HG03442 (cell line): ENCODE results near the gene BAX.
A peak's percentile ranks its signal among the peaks of the same experiment; 100 is the strongest.

Experiments
- ATAC-seq: cut with Tn5 transposase; IDR thresholded peaks from one replicate; pipeline ENCODE4 v1.9.1; 2021; ENCODE audit warnings: mild to moderate bottlenecking, moderate library complexity; ENCODE audit not compliant: unreplicated experiment

Gene BAX

DNA sequence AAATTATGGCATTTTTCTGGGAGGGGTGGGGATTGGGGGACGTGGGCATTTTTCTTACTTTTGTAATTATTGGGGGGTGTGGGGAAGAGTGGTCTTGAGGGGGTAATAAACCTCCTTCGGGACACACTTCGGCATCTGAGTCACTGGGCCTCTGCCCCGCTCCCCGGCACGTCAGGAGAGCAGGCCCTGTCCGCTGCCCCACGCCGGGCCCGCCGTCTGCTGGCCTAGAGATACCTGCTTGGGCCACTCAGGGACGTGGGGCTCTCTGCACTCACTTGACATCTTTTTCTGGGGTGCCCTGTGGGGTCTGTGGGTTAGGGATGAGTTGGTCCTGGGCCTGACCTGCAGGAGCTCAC is 7.0 kb downstream of the BAX start:
- no peak for ATAC-seq

- ATAC-seq, result no peak
These were observed 7.6 kb downstream of the BAX start for GRCh38 chr19:48962029-48962848.

- no peak for ATAC-seq
These were observed 8.1 kb downstream of the BAX start for GRCh38 chr19:48962849-48963165.

DNA sequence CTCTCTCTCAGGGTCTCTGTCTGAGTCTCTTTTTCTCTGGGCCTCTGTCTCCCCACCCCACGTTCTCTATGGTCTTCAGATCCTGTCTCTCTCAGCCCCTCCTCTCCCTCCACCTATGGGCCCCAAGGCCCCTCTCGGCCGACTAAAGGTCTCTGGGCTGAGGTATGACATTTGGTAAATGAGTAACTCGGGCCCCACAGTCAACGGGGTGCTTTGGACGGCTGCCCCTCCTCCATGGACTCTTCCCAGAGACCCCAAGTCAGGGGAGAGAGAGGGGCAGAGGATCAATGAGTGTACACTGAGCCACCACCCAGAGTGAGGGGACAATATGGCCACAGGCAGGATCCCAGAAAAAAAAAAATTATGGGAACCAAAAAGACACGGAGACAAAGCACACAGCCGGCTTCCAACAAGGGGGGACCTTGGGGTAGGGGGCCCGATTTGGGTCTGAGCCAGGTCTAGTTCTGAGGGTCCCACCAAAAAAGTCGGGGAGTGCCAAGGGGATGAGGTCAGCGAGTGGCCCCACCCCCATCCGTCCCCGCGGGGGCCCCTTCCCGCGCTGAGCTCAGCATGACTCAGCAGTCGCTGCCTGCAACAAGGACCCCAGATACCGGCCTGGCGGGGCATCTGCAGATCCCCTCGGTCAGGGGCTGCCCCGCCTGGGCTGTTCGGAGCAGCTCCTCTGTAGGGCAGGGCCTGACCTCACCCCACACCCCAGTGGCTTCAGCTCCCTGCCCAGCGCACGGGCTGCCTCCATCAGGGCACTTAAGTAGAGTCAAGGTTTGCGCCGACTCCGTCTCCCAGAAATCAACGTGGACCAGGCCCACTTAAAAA is 8.9 kb downstream of the BAX start:
- no peak for ATAC-seq

GRCh38 chr19:48964205-48965039 is 9.7 kb downstream of the BAX start:
- no peak for ATAC-seq

DNA sequence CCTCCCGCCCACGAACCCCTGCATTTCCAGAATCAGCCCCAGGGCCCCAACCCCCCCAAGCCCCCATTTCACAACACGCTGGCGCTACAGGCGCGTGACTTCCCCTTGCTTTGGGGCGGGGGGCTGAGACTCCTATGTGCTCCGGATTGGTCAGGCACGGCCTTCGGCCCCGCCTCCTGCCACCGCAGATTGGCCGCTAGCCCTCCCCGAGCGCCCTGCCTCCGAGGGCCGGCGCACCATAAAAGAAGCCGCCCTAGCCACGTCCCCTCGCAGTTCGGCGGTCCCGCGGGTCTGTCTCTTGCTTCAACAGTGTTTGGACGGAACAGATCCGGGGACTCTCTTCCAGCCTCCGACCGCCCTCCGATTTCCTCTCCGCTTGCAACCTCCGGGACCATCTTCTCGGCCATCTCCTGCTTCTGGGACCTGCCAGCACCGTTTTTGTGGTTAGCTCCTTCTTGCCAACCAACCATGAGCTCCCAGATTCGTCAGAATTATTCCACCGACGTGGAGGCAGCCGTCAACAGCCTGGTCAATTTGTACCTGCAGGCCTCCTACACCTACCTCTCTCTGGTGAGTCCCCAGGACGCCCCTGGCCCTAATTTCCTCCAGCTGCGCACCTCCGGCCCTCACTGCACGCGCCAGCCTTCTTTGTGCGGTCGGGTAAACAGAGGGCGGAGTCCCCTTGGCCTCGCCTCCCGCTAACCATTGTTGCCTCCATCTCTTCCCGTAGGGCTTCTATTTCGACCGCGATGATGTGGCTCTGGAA is 10.5 kb downstream of the BAX start, which contains the start of gene FTL:
Gene FTL, plus strand, starts transcription at position 270 of the 766 bp plus-strand sequence. Its CDS starts 199 bp downstream, at position 469.
- peak; percentile 66 for ATAC-seq

GRCh38 chr19:48965806-48966540 is 11.3 kb downstream of the BAX start:
- peak; percentile 20 for ATAC-seq

GRCh38 chr19:48966541-48967345 is 12.1 kb downstream of the BAX start:
- ATAC-seq, result no peak

DNA sequence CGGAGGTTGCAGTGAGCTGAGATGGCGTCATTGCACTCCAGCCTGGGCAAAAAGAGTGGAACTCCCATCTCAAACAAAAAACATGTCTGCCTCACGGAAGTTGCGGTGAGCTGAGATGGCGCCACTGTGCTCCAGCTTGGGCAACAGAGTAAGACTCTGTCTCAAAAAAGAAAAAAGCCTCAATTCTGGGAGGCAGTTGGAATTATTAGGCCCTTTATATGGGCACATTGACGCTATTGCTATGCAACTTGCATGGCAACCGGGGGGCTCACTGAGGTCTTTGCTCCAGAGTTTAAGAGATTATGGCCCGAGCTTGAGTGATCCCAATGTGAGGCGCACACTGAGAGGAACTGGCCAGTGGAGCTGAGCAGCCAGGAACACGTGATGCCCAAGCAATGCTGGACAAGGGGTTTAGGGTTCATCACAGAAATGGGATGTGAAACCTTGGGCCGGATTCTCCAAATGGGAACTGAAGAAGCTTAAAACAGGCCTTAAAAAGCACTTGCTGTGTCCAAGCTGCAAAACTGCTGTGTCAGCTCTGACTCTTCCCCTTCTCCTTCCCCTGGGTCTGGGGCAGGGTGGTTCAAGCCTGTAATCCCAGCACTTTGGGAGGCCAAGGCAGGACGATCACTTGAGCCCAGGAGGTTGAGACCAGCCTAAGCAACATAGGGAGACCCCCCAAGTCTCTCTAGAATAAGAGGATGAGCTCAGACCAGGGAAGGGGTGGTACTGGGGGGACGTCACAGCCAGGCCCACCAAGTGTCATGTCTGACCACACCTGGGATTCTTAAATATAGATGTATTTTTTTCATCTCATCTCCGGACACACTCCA is 12.9 kb downstream of the BAX start:
- ATAC-seq, result no peak

DNA sequence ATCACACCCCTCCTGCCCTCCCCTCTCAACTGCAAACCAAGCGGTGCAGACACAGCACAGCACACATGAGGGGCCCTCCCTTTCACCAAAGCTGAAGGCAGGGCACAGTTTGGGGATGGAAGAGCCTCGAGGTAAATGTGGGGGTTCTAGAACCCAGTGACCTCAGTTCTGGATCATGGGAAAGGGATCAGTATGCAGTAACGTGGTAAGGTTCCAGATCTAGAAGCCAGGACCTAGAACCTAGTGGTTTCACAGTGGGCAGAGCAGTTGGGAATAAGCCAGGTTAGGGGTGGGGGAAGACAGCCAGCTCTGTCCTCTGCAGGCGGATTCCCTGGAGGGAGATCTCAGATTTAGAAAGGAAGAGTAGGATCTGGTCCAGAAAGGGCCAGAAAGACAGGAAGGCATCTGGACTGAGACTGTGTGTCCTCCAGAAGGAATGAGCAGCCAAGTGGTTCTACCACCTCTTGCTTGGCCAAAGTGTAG is 13.5 kb downstream of the BAX start:
- no peak for ATAC-seq

DNA sequence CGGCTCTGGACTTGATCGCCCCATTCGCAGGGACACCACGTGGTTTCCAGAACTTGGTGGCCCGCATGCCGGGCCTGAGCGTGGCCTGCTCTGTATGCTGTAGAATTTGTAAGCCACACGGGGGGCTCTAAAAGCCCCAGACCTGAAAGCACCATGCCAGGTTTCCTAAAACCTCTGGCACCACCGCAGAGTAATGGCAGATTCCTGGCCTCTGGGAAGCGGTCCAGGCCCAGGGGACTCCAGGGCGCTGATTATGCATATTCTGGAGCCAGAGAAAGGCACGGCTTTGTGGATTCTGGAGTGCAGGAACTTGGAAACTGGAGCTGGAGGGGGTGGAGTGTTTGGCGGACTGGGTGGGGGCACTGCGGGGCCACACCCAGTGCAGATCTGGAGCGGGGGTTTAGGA is 14.1 kb downstream of the BAX start:
- ATAC-seq, result no peak

DNA sequence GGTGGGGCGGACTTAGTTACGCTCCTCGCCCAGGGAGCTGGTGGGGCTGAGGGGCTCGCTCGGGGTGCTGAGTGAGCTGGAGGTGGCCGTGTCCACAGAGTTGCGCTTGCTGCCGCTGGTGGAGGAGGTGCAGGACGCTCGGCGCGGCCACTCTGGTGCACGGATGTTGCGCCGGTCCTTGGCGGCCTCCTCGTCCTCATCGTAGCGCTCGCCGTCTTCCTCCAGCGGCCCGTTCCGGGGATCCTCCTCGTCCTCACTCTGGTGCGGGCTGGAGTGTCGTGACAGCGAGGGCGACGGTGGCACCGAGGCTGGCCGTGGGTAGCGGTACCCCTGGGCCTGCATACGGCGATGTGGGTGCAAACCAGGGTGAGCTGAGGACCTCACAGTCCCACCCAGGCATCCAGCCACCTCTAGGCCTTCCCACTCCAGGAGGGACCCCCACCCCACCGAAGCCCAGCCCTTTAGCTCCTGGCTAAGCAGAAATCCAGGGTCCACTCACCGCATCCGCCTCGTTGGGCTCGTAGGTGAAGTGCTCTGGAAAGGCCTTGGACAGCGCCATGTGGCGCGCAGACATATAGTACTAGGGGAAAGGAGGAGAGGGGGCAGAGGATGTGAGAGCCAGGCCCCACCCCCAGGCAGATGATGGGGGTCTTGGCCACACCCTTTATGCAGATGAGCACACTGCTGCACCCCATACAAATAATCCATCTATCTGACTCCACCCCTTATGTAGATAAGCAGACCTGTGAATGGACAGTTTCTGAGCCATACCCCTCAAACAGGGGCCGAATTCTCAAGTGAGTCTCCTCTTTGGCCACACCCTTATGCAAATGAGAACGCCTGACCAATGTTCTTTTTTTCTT is 14.8 kb downstream of the BAX start:
- ATAC-seq, result no peak

DNA sequence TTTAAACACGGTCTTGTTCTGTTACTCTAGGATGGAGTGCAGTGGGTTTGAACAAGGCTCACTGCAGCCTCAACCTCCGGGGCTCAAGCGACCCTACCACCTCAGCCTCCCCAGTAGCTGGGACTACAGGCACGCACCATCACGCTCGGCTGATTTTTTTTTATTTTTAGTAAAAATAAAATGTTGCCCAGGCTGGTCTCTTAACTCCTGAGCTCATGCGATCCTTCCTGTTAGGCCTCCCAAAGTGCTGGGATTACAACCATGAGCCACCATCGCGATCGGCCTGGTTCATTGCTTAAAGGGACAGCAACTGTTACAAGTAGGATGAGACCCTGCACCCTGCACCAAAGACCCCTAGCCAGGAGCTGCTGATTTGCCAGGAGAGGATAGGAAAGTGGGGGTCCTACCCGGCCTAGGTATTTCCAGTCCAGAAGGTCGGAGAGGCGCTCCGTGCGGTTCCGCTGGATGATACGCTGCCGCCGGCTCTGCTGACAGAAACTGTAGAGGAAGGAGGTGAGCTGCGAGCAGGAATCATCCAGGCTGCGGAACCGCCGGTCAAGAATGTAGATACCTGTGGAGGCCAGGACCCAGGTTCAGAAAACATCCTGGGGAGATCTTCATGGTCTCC is 15.6 kb downstream of the BAX start:
- ATAC-seq, result no peak

DNA sequence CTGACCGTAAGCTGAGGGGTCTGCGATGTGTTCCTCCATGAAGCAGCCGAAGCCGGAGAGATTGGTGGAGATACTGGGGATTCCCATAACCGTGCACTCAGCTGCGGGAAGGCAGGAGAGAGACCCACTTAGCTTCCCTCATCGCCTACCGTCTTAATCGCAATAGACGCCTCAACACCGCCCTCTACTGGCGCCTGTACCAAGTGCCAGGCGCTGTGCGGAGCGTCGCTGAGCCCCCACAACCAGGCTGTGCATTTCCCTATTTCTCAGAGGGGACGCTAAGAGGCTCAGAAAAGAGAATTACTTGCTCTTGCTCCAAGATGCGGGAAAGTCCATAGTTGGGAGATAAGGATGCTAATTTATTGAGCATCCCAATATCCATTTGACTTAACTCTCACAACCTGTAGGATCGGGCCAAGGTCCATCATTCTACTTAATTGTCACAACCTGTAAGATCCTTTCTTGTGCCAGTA is 16.3 kb downstream of the BAX start:
- ATAC-seq, result no peak

DNA sequence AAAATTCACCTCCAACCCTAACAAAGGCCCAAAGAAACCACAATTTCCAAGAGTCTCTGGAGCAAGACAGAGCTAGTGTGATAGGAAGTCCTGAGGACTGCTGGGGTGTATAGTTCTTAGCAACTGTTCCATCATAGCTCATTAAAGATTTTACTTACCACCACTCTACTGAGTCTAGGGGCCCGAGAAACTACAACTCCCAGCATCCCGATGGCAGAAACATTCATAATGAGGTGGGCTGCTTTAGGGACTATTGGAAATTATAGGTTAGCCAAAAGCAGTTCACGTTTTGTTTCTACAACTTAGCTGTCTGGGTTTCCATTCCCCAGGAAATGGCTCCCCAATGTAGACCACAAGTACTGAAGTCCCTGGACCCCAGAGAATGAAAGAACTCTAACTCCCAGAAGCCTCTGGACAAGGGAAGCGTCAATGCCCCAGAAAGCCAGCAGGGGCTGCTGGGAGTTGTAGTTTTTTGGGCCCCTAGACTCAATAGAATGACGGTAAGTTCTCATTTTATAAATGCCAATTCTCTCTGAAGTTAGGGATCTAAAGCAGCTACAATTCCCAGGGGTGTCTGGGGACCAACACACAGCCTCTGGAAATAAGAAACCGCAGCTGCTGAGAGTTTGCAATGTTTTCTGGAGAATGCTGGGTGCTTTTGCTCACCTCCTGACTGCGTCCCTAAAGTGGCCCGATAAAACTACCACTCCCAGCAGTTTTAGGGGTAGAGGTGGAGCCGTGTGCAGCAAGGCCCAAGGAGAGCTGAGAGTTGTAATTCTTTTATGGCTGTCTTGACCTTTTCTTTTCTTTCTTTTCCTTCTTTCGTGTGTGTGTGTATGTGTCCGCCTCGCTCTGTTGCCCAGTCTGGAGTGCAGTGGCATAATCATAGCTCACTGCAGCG is 21.5 kb downstream of the BAX start:
- no peak for ATAC-seq

DNA sequence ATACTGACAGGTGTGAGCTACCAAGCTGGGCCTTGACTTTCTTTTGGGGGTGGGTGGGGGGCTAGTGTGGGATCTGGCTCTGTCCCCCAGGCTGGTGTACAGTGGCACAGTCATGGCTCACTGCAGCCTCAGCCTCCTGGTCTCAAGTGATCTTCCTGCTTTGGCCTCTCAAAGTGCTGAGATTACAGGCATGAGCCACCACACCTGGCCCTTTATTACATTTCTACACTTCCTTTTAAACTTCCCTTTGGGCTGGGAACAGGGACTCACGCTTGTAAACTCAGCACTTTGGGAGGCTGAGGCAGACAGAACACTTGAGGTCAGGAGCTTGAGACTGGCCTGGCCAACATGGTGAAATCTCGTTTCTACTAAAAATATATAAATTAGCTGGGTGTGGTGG is 22.4 kb downstream of the BAX start:
- ATAC-seq, result no peak
